ENCODE results near the gene ACOT11. TPM values are rescaled to one million over a fixed set of nuclear protein-coding genes. Genes with fewer than 3 reads are reported as not detected.

Gene ACOT11
- total and polyA plus RNA-seq, 10 of the 15 experiments (the other 5 are each of a cell fraction or from before 2014, with no cell fraction given), result 0.04 to 0.85 (median 0.39) TPM; not detected in 1

DNA sequence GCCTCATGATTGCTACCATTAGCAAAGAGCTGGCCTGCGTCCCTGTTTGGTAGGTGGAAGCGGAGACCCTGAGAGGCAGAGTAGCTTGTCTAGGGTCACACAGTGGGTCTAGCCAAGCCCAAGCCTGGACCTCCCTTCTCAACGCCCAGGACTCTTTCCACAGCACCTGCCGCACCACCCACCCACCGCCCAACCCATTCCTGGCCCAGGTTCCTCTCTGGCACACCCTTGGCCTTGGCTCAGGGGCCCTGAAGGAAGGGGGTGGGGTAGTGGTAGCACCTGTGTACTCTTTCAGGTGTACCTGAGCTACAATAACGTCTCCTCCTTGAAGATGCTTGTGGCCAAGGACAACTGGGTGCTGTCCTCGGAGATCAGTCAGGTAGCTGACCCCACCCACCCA lies 56.0 kb downstream of the ACOT11 start:
- FAIRE-seq (no peak), DNase-seq (ENCODE audit: low read depth, low spot score) (no peak), ATAC-seq (no peak)
- H3K9me3 ChIP-seq (replicated peaks; ENCODE audit: control insufficient read depth, insufficient read depth, low read length), result no peaks in the 10 kb centered on the region
- H3K27me3 ChIP-seq (replicated peaks in 1 of 2; ENCODE audit: control insufficient read depth in 2 of 2, insufficient read depth in 2 of 2, low read length in 1 of 2), result no peaks in the 10 kb centered on the region
- intact Hi-C loops (cut with micrococcal nuclease; ENCODE audit: unreplicated experiment), result no loop called here
- no peaks in the 10 kb centered on the region for H4K20me1 ChIP-seq (ENCODE audit: control insufficient read depth, insufficient read depth)
- TF ChIP-seq SMARCA5 (IDR thresholded peaks at IDR 0.05), result no peak
- TF ChIP-seq POU2F2 (IDR thresholded peaks at IDR 0.05; ENCODE audit: borderline replicate concordance, low read depth, low read length), result no peak
- TF ChIP-seq TBL1XR1 (IDR thresholded peaks at IDR 0.05; ENCODE audit: low read depth, low read length), result no peak
- TF ChIP-seq RELA (IDR thresholded peaks at IDR 0.05; ENCODE audit: borderline replicate concordance, partially characterized antibody), result no peak
- TF ChIP-seq, protein P1, sequence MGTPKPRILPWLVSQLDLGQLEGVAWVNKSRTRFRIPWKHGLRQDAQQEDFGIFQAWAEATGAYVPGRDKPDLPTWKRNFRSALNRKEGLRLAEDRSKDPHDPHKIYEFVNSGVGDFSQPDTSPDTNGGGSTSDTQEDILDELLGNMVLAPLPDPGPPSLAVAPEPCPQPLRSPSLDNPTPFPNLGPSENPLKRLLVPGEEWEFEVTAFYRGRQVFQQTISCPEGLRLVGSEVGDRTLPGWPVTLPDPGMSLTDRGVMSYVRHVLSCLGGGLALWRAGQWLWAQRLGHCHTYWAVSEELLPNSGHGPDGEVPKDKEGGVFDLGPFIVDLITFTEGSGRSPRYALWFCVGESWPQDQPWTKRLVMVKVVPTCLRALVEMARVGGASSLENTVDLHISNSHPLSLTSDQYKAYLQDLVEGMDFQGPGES (IDR thresholded peaks at IDR 0.05), result no peak
- no peak for TF ChIP-seq FOS (IDR thresholded peaks at IDR 0.05; ENCODE audit: borderline replicate concordance, extremely low read depth, insufficient read length)
- TF ChIP-seq TCF7 (IDR thresholded peaks at IDR 0.05; ENCODE audit: borderline replicate concordance), result no peak
- no peak for TF ChIP-seq ZNF384 (IDR thresholded peaks at IDR 0.05; ENCODE audit: borderline replicate concordance, low read depth, low read length)
- TF ChIP-seq RB1 (IDR thresholded peaks at IDR 0.05; ENCODE audit: borderline replicate concordance), result no peak
- no peak for TF ChIP-seq NRF1 (conservative IDR thresholded peaks at IDR 0.05; ENCODE audit: low read depth, low read length)
- TF ChIP-seq SUPT20H (IDR thresholded peaks at IDR 0.05; ENCODE audit: borderline replicate concordance, control insufficient read depth, low read depth, low read length), result no peak
- TF ChIP-seq POLR2AphosphoS5 (IDR thresholded peaks at IDR 0.05; ENCODE audit: low read length), result no peak
- TF ChIP-seq, protein P2, sequence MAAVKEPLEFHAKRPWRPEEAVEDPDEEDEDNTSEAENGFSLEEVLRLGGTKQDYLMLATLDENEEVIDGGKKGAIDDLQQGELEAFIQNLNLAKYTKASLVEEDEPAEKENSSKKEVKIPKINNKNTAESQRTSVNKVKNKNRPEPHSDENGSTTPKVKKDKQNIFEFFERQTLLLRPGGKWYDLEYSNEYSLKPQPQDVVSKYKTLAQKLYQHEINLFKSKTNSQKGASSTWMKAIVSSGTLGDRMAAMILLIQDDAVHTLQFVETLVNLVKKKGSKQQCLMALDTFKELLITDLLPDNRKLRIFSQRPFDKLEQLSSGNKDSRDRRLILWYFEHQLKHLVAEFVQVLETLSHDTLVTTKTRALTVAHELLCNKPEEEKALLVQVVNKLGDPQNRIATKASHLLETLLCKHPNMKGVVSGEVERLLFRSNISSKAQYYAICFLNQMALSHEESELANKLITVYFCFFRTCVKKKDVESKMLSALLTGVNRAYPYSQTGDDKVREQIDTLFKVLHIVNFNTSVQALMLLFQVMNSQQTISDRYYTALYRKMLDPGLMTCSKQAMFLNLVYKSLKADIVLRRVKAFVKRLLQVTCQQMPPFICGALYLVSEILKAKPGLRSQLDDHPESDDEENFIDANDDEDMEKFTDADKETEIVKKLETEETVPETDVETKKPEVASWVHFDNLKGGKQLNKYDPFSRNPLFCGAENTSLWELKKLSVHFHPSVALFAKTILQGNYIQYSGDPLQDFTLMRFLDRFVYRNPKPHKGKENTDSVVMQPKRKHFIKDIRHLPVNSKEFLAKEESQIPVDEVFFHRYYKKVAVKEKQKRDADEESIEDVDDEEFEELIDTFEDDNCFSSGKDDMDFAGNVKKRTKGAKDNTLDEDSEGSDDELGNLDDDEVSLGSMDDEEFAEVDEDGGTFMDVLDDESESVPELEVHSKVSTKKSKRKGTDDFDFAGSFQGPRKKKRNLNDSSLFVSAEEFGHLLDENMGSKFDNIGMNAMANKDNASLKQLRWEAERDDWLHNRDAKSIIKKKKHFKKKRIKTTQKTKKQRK (IDR thresholded peaks at IDR 0.05; ENCODE audit: low read depth, low read length), result no peak
- TF ChIP-seq RAD21 (IDR thresholded peaks at IDR 0.05; ENCODE audit: insufficient read depth, low read depth, low read length), result no peak
- TF ChIP-seq, protein P3, sequence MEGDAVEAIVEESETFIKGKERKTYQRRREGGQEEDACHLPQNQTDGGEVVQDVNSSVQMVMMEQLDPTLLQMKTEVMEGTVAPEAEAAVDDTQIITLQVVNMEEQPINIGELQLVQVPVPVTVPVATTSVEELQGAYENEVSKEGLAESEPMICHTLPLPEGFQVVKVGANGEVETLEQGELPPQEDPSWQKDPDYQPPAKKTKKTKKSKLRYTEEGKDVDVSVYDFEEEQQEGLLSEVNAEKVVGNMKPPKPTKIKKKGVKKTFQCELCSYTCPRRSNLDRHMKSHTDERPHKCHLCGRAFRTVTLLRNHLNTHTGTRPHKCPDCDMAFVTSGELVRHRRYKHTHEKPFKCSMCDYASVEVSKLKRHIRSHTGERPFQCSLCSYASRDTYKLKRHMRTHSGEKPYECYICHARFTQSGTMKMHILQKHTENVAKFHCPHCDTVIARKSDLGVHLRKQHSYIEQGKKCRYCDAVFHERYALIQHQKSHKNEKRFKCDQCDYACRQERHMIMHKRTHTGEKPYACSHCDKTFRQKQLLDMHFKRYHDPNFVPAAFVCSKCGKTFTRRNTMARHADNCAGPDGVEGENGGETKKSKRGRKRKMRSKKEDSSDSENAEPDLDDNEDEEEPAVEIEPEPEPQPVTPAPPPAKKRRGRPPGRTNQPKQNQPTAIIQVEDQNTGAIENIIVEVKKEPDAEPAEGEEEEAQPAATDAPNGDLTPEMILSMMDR (IDR thresholded peaks at IDR 0.05 in 2 of 3, conservative IDR thresholded peaks at IDR 0.05 in 1 of 3; ENCODE audit: control insufficient read depth in 2 of 3, extremely low read depth in 1 of 3, insufficient read depth in 1 of 3, low read depth in 3 of 3, low read length in 3 of 3), result no peak
- TF ChIP-seq BHLHE40 (IDR thresholded peaks at IDR 0.05; ENCODE audit: borderline replicate concordance in 1 of 2, low read depth in 2 of 2, low read length in 1 of 2), result no peak
- no peak for TF ChIP-seq ATF7 (IDR thresholded peaks at IDR 0.05; ENCODE audit: low read depth)
- no peak for TF ChIP-seq KLF5 (IDR thresholded peaks at IDR 0.05; ENCODE audit: partially characterized antibody)
- no peak for TF ChIP-seq BACH1 (IDR thresholded peaks at IDR 0.05; ENCODE audit: borderline replicate concordance)
- no peak overlapping the region for H3K27ac ChIP-seq (ENCODE audit: control insufficient read depth, insufficient read depth)
- WGBS (ENCODE audit: insufficient coverage, insufficient replicate concordance, low lambda C conversion rate, missing lambda C conversion rate), result 52% methylated on average over 7 of the region's 7 CpGs
- in situ Hi-C loops (cut with MboI), result no loop called here
- POLR2A ChIA-PET, result no interaction called here
- H2AFZ ChIP-seq (ENCODE audit: control insufficient read depth, low read depth, low read length), result no peak overlapping the region
- H3K4me2 ChIP-seq (ENCODE audit: control insufficient read depth, insufficient read depth), result no peak overlapping the region
- no peak overlapping the region for H3K4me3 ChIP-seq
- CTCF ChIA-PET, result no interaction called here
- no peaks in the 10 kb centered on the region for H3K36me3 ChIP-seq (ENCODE audit: control insufficient read depth in 2 of 2, insufficient read depth in 2 of 2, low read length in 1 of 2)
- H3K9ac ChIP-seq (ENCODE audit: control insufficient read depth, insufficient read depth, low read length), result no peak overlapping the region
- RAD21 ChIA-PET (ENCODE audit: unreplicated experiment), result interaction anchor here (0.7 kb wide), 1 partner anchor 18 kb away, joined by 3 read pairs; no protein-coding TSS in a partner anchor
- no TSS peak for BruUV-seq (replicated peaks)
- H3K4me1 ChIP-seq (ENCODE audit: control insufficient read depth, insufficient read depth, low read length), result no peaks in the 10 kb centered on the region
- no peaks in the 10 kb centered on the region for H3K79me2 ChIP-seq (ENCODE audit: control insufficient read depth, insufficient read depth, low read length)
- SMC1A ChIA-PET (ENCODE audit: uncharacterized antibody, unreplicated experiment), result interaction anchor here (1.2 kb wide), 1 partner anchor 19 kb away, joined by 3 read pairs; the partner anchor contains the start of gene FAM151A
